Frontal cortex (tissue), 4 donors: ENCODE measurements around the gene CDH11. TPM values are rescaled to one million over a fixed set of nuclear protein-coding genes. Genes with fewer than 3 reads are reported as not detected.

ENCODE experiments used
- DNase-seq, 2 donors: peaks; one replicate each; pipeline ENCODE4 v3.0.0; 2012; ENCODE audit warnings: low spot score in 2 of 2
- FAIRE-seq: peaks from 2 replicates; lab custom pipeline; 2012; peaks lifted over from hg19 to GRCh38; lab: Jason Lieb, UNC
- total RNA-seq: library from RNA; depleted of rRNA; stranded (reverse); fragments of >200 nt; gene quantifications from one replicate; pipeline ENCODE4 v1.2.3, GENCODE V29; 2014
- donor health status: control.
- donor health status: control.
- donor health status: control.

Gene CDH11
- total RNA-seq, 1 donor from 2014 or later: 313 TPM

DNA sequence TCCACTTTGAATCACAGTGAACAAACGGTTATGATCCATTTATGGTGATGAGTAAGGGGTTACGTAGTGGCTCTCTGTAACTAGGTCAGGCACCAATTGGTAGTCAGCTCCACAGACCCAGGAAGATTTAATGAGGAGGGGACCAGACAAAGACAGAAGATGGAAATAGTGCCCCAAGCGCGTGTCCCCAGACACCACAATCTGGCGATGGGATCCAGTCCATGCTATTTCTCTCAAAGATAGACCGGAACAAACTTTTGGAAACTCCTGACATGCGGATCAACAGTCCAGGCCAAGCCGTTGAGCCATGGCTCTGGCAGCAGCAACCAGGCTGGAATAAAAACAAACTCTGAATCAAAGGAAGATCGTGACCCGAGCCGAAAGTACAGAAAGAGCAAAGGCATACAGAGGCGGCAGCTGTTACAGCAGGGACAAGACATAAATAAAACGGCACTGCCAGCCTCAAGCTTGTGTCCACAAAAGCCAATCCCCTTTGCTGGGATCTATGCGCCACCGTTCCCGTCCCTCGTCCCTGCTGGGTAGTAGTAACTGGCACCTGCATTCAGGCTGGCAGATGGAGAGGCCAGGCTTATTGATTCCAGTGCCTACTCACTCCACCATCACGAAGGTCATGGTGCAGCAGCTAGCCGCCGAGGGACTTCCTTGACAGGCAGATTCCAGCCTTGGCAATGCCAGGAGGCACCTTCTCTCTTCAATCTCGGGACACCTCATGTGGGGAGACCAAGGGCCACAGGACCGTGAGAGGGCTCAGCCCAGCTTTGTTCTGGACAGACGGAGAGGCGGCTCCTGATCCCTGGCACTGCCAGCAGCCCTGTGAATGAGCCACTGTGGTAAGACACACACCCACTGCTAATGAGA is 50.2 kb downstream of the CDH11 start:
- FAIRE-seq (no peak), DNase-seq (peak; percentile 17 to 33)

- DNase-seq (peak; percentile 22 to 39), FAIRE-seq (peak; percentile 84)
Measured at GRCh38 chr16:65070831-65071432, 50.9 kb downstream of the CDH11 start.

GRCh38 chr16:65069766-65070165 is 52.1 kb downstream of the CDH11 start:
- DNase-seq (no peak), FAIRE-seq (no peak)

- DNase-seq (no peak), FAIRE-seq (no peak)
Measured at GRCh38 chr16:65069065-65069464, 52.8 kb downstream of the CDH11 start.

- DNase-seq: no peak
- FAIRE-seq: no peak
Measured at GRCh38 chr16:65068151-65068740, 53.6 kb downstream of the CDH11 start.

GRCh38 chr16:65066651-65067050 is 55.2 kb downstream of the CDH11 start:
- no peak for FAIRE-seq
- no peak for DNase-seq

DNA sequence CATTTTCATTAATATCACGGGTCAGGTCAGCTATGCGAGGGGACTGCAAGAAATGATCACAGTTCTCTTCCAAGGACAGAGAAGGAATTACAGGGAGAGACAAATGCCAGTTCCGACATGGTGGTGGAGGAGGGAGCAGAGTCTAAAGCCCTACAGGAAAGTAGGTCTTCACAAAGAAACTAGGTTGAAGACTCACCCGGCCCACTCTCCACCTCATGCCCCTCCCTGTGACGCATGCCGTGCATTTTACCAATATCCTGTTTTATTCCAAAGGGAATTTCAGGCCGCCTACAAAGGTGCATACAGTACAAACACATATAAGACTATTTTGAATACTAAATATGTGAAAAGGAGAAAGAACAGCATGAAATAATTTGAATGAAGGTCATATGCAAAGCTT is 56.8 kb downstream of the CDH11 start:
- no peak for FAIRE-seq
- no peak for DNase-seq

GRCh38 chr16:65064131-65064530 is 57.7 kb downstream of the CDH11 start:
- DNase-seq (no peak), FAIRE-seq (no peak)

GRCh38 chr16:65062736-65063583 is 58.9 kb downstream of the CDH11 start:
- DNase-seq (no peak), FAIRE-seq (no peak)

GRCh38 chr16:65061935-65062518 is 59.8 kb downstream of the CDH11 start:
- FAIRE-seq: no peak
- DNase-seq: no peak

GRCh38 chr16:65061263-65061662 is 60.6 kb downstream of the CDH11 start:
- peak; percentile 31 for FAIRE-seq

GRCh38 chr16:65059406-65059980 is 62.4 kb downstream of the CDH11 start:
- FAIRE-seq (peak; percentile 56), DNase-seq (peak in 1 of 2 donors; percentile 31)

More at GRCh38 chr16:65061263-65061662, 60.6 kb downstream of the CDH11 start:
- no peak for DNase-seq

- DNase-seq (no peak), FAIRE-seq (no peak)
Measured at GRCh38 chr16:65057184-65057583, 64.7 kb downstream of the CDH11 start.

- no peak for FAIRE-seq
- DNase-seq: no peak
Measured at GRCh38 chr16:65054457-65054856, 67.4 kb downstream of the CDH11 start.

- DNase-seq (no peak), FAIRE-seq (no peak)
Measured at GRCh38 chr16:65049679-65050078, 72.2 kb downstream of the CDH11 start.

- no peak for DNase-seq
- no peak for FAIRE-seq
Measured at GRCh38 chr16:65045961-65046360, 75.9 kb downstream of the CDH11 start.

- DNase-seq (no peak), FAIRE-seq (no peak)
Measured at GRCh38 chr16:65044873-65045272, 77.0 kb downstream of the CDH11 start.

- FAIRE-seq (no peak), DNase-seq (no peak)
Measured at GRCh38 chr16:65044026-65044425, 77.8 kb downstream of the CDH11 start.
